Endodermal cell (in vitro differentiated cells): ENCODE results near the gene CLEC17A. TPM values are rescaled to one million over a fixed set of nuclear protein-coding genes. Genes with fewer than 3 reads are reported as not detected.

Experiments used
- DNase-seq: peaks from one replicate; pipeline ENCODE4 v3.0.0-alpha.2; 2017
- H3K27ac ChIP-seq: 2 replicates; pipeline ENCODE4 v1.5.1; 2013; ENCODE audit warnings: mild to moderate bottlenecking, low read depth, low read length, moderate library complexity
- H3K27me3 ChIP-seq: 2 replicates; pipeline ENCODE4 v1.6.1; 2013; ENCODE audit warnings: mild to moderate bottlenecking, low read length, moderate library complexity; ENCODE audit not compliant: insufficient read depth, control insufficient read depth, poor library complexity, severe bottlenecking
- H3K36me3 ChIP-seq: 2 replicates; pipeline ENCODE4 v1.7.0; 2013; ENCODE audit warnings: mild to moderate bottlenecking, low read length, moderate library complexity; ENCODE audit not compliant: control insufficient read depth, insufficient read depth
- H3K4me1 ChIP-seq: one replicate; pipeline ENCODE4 v1.7.0; 2013; ENCODE audit warnings: low read length; ENCODE audit not compliant: control insufficient read depth, insufficient read depth
- H3K4me3 ChIP-seq: 2 replicates; pipeline ENCODE4 v1.5.1; 2013; ENCODE audit warnings: mild to moderate bottlenecking, low read length, moderate library complexity
- H3K9ac ChIP-seq: 2 replicates; pipeline ENCODE4 v1.6.1; 2013; ENCODE audit warnings: mild to moderate bottlenecking, low read length, moderate library complexity; ENCODE audit not compliant: poor library complexity, severe bottlenecking; ENCODE audit errors: extremely low read depth
- H3K9me3 ChIP-seq: 2 replicates; pipeline ENCODE4 v1.6.1; 2013; ENCODE audit warnings: mild to moderate bottlenecking, low read length, moderate library complexity; ENCODE audit not compliant: control insufficient read depth
- H3K27ac Mint-ChIP-seq: 2 replicates; pipeline ENCODE4 v1.8.0; 2020; ENCODE audit warnings: mixed read lengths
- H3K27me3 Mint-ChIP-seq: 2 replicates; pipeline ENCODE4 v1.8.0; 2021; ENCODE audit warnings: mild to moderate bottlenecking, mixed read lengths; ENCODE audit not compliant: insufficient read depth
- H3K36me3 Mint-ChIP-seq: 2 replicates; pipeline ENCODE4 v1.8.0; 2020; ENCODE audit warnings: low read depth, mixed read lengths
- H3K4me1 Mint-ChIP-seq: 2 replicates; pipeline ENCODE4 v1.8.0; 2020; ENCODE audit warnings: mixed read lengths
- H3K4me3 Mint-ChIP-seq: 2 replicates; pipeline ENCODE4 v1.8.0; 2020; ENCODE audit warnings: mild to moderate bottlenecking, moderate library complexity, mixed read lengths
- H3K9me3 Mint-ChIP-seq: 2 replicates; pipeline ENCODE4 v1.8.0; 2020; ENCODE audit warnings: mild to moderate bottlenecking, mixed read lengths
- WGBS, 2 experiments: methylation state at CpG; one replicate each; pipeline versions ENCODE4 v1.1.5 to v1.1.7; 2013; ENCODE audit warnings: missing lambda C conversion rate in 2 of 2, mixed read lengths in 1 of 2; ENCODE audit not compliant: insufficient coverage in 1 of 2, insufficient read length in 1 of 2; 5-methylcytosine and 5-hydroxymethylcytosine counted together
- total RNA-seq, 2 donors: library from RNA; stranded (reverse); fragmentation: NEBNext Ultra II Directional in 1 of 2; extraction: Animal tissue kit (Norgen Biotek cat#: 25700) in 1 of 2; gene quantifications; 2 replicates in 1 of 2; 3 replicates in 1 of 2; pipeline ENCODE4 v1.2.1, GENCODE V29; 2021
- TF ChIP-seq, protein P1 (sequence below): fragments of 200-600 bp; sonication (generic); conservative IDR thresholded peaks from 2 replicates; pipeline ENCODE4 v1.5.0; 2021; ENCODE audit warnings: antibody characterized with exemption, mild to moderate bottlenecking

Gene CLEC17A
- total RNA-seq, 2 donors from 2014 or later, result not detected

DNA sequence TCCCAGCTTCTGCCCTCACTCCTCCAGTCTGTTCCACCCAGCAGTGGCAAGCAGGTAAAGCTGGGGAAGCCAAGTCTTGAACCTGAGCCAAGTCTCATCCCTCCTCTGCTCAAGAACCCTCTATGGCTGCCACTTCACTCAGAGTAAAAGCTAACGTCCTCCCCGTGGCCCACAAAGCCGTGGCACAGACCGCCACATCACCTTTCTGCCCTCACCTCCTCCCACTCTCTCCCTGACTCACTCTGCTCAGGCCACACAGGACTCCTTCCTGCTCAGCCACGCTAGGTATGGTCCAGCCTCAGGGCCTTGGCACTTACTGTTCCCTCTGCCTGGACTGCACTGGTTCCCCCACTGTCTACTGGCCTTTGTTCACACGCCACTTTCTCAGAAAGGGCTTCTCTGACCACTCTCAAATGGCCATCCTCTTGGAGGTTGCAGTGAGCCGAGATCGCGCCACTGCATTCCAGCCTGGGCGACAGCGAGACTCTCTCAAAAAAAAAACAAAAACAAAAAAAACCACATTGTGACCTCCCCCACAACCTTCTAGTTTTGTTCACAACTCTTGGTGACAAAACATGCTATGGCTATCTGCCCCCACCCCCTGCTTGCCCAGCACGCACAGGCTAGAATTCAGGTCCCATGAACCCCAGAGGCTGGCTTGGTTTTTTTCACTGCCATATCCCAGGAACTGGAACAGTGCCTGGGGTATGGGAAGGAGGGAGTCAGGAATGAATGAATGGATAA is 26.8 kb upstream of the CLEC17A start:
- TF ChIP-seq, protein P1, sequence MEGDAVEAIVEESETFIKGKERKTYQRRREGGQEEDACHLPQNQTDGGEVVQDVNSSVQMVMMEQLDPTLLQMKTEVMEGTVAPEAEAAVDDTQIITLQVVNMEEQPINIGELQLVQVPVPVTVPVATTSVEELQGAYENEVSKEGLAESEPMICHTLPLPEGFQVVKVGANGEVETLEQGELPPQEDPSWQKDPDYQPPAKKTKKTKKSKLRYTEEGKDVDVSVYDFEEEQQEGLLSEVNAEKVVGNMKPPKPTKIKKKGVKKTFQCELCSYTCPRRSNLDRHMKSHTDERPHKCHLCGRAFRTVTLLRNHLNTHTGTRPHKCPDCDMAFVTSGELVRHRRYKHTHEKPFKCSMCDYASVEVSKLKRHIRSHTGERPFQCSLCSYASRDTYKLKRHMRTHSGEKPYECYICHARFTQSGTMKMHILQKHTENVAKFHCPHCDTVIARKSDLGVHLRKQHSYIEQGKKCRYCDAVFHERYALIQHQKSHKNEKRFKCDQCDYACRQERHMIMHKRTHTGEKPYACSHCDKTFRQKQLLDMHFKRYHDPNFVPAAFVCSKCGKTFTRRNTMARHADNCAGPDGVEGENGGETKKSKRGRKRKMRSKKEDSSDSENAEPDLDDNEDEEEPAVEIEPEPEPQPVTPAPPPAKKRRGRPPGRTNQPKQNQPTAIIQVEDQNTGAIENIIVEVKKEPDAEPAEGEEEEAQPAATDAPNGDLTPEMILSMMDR, result no peak
- Mint-ChIP-seq H3K4me3 (no peak overlapping the region), H3K27ac (peak overlapping the region; percentile 44), H3K36me3 (peaks cover 4% of the 10 kb centered on the region), H3K27me3 (no peaks in the 10 kb centered on the region), H3K4me1 (peaks cover 14% of the 10 kb centered on the region), H3K9me3 (no peaks in the 10 kb centered on the region)
- Histone ChIP-seq H3K4me3 (no peak overlapping the region), H3K9me3 (no peaks in the 10 kb centered on the region), H3K27ac (peak overlapping the region; percentile 32), H3K27me3 (no peaks in the 10 kb centered on the region), H3K36me3 (no peaks in the 10 kb centered on the region), H3K9ac (no peak overlapping the region), H3K4me1 (no peaks in the 10 kb centered on the region)
- 94 to 95% methylated on average over 7 to 12 of the region's 12 CpGs for WGBS, 2 experiments
- DNase-seq, result no peak

DNA sequence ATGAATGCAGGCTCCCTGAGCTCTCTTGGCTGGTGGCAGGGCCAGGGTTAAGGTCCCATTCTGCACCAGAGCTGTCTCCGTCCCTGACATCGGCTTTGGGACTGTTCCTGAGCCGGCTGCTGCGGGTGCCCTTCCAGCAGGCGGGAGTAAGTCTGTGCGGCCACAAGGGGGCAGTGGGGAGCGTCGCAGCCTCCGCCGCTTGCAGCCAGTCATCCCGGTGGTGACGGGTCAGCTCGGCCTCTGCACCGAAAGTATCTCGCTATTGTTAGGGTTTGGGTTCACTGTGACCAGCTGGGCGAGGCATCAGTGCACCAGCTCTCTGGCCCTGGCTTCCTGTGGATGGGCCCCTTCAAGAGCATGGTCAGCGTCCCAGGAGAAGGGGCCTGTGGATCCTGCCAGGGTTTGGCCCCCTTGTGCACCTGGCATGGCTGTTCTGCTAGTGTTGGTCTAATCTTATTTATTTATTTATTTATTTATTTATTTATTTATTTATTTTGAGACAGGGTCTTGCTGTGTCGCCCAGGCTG is 26.2 kb upstream of the CLEC17A start:
- Histone ChIP-seq H3K9ac (no peak overlapping the region), H3K4me1 (peaks cover 4% of the 10 kb centered on the region), H3K9me3 (no peaks in the 10 kb centered on the region), H3K4me3 (no peak overlapping the region), H3K27ac (no peak overlapping the region), H3K27me3 (no peaks in the 10 kb centered on the region), H3K36me3 (no peaks in the 10 kb centered on the region)
- Mint-ChIP-seq H3K36me3 (peaks cover 4% of the 10 kb centered on the region), H3K9me3 (no peaks in the 10 kb centered on the region), H3K27me3 (no peaks in the 10 kb centered on the region), H3K4me3 (no peak overlapping the region), H3K27ac (peak overlapping the region; percentile 79), H3K4me1 (peaks cover 16% of the 10 kb centered on the region)
- DNase-seq, result peak; percentile 94
- TF ChIP-seq, protein P1, result peak; percentile 99
- 22 to 25% methylated on average over 7 to 18 of the region's 18 CpGs for WGBS, 2 experiments

DNA sequence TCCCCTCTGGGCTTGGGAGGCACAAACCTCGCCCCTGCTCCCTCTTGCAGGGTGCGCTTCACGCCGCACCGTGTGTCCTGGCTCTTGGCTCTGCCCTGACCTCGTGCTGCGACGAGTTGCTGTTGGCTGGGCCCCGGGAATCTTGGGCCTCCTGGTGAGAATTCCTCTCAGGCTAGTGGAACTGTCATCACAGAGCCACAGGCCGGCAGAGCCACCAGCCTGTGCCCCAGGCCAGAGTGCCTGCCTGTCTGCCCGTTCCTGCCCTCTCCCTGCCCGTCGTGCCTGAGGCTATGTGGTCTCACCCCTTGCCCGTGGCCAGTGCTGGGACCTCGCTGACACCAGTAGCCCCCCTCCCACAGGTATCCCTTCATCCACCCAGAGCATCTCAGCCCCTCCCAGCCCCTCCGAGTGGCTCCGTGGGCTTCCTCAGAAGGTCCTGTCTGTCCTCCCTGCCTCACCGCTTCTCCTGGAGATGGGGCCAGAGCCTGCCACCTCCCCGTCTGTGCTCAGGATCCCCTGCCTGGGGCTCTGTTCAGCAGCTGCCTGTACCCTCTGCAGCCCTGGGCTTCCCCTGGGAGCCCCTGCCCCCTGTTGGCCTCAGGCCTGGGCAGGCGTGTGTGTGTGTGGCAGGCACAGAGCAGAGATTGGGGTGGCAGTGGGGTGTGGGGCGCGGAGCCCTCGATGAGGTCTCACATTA is 24.4 kb upstream of the CLEC17A start:
- H3K36me3 ChIP-seq, result no peaks in the 10 kb centered on the region
- peak overlapping the region; percentile 36 for H3K27ac ChIP-seq
- Mint-ChIP-seq H3K36me3 (peaks cover 4% of the 10 kb centered on the region), H3K27me3 (no peaks in the 10 kb centered on the region), H3K4me1 (peaks cover 30% of the 10 kb centered on the region), H3K4me3 (no peak overlapping the region), H3K9me3 (no peaks in the 10 kb centered on the region), H3K27ac (peak overlapping the region; percentile 87)
- H3K9ac ChIP-seq, result no peak overlapping the region
- H3K4me3 ChIP-seq, result no peak overlapping the region
- no peaks in the 10 kb centered on the region for H3K27me3 ChIP-seq
- TF ChIP-seq, protein P1, result no peak
- H3K4me1 ChIP-seq, result peaks cover 6% of the 10 kb centered on the region
- 83 to 91% methylated on average over 11 to 23 of the region's 23 CpGs for WGBS, 2 experiments
- DNase-seq, result no peak
- H3K9me3 ChIP-seq, result no peaks in the 10 kb centered on the region
